ENCODE data around the gene CSTF3.

- TF ChIP-seq AEBP2 (tag by site-specific recombination; IDR thresholded peaks at IDR 0.05; ENCODE audit: borderline replicate concordance), result no peak
- no peak for TF ChIP-seq ZNF530 (tag by site-specific recombination; IDR thresholded peaks at IDR 0.05; ENCODE audit: low read depth)
- TF ChIP-seq CTCF (tag by site-specific recombination; IDR thresholded peaks at IDR 0.05), result no peak
- no peak for TF ChIP-seq ZNF629 (tag by site-specific recombination; IDR thresholded peaks at IDR 0.05)
- TF ChIP-seq ZNF157 (tag by site-specific recombination; IDR thresholded peaks at IDR 0.05), result no peak
- no peak for TF ChIP-seq ZNF350 (tag by site-specific recombination; IDR thresholded peaks at IDR 0.05)
- no peak for TF ChIP-seq ZNF214 (tag by site-specific recombination; IDR thresholded peaks at IDR 0.05; ENCODE audit: borderline replicate concordance)
- TF ChIP-seq PBX3 (CRISPR knock-in tag; IDR thresholded peaks at IDR 0.05), result no peak
- no peak for TF ChIP-seq ZNF707 (tag by site-specific recombination; IDR thresholded peaks at IDR 0.05)
Measured at GRCh38 chr11:33179348-33179803, 18.1 kb upstream of the CSTF3 start.
